Measurements from ENCODE around the gene PPP6R2. TPM values are rescaled to one million over a fixed set of nuclear protein-coding genes. Genes with fewer than 3 reads are reported as not detected.

PPP6R2 gene
- total RNA-seq, 2 experiments from 2014 or later, result 62.3 to 64.5 TPM

- TSS peak; percentile 64 for BruUV-seq (replicated peaks)
- no peaks in the 10 kb centered on the region for H3K79me2 ChIP-seq (ENCODE audit: insufficient read depth, low read depth, low read length)
- ChIA-PET CTCF (ENCODE audit: unreplicated experiment) (no interaction called here), POLR2A (interaction anchor here (0.5 to 0.7 kb wide), 2 partner anchors 8 to 70 kb away, joined by 3 read pairs; no protein-coding TSS in a partner anchor)
- H3K4me3 ChIP-seq (ENCODE audit: low read depth, low read length, poor library complexity, severe bottlenecking), result no peak overlapping the region
- no peaks in the 10 kb centered on the region for H3K9me3 ChIP-seq (ENCODE audit: low read length)
- TF ChIP-seq, protein P1, sequence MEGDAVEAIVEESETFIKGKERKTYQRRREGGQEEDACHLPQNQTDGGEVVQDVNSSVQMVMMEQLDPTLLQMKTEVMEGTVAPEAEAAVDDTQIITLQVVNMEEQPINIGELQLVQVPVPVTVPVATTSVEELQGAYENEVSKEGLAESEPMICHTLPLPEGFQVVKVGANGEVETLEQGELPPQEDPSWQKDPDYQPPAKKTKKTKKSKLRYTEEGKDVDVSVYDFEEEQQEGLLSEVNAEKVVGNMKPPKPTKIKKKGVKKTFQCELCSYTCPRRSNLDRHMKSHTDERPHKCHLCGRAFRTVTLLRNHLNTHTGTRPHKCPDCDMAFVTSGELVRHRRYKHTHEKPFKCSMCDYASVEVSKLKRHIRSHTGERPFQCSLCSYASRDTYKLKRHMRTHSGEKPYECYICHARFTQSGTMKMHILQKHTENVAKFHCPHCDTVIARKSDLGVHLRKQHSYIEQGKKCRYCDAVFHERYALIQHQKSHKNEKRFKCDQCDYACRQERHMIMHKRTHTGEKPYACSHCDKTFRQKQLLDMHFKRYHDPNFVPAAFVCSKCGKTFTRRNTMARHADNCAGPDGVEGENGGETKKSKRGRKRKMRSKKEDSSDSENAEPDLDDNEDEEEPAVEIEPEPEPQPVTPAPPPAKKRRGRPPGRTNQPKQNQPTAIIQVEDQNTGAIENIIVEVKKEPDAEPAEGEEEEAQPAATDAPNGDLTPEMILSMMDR (conservative IDR thresholded peaks at IDR 0.05; ENCODE audit: low read length), result no peak
- TF ChIP-seq EZH2phosphoT487 (IDR thresholded peaks at IDR 0.05; ENCODE audit: borderline replicate concordance, low read depth, low read length), result no peak
- H3K4me2 ChIP-seq (ENCODE audit: low read length), result peak overlapping the region; percentile 60
- no peaks in the 10 kb centered on the region for H3K9me2 ChIP-seq (ENCODE audit: insufficient read depth, low read length)
- H2AFZ ChIP-seq (ENCODE audit: low read length), result no peak overlapping the region
- no peak for DNase-seq (ENCODE audit: low spot score)
- intact Hi-C loops (cut with micrococcal nuclease; ENCODE audit: unreplicated experiment), result no loop called here
- H3K27ac ChIP-seq (ENCODE audit: low read depth, low read length, poor library complexity, severe bottlenecking), result peak overlapping the region; percentile 72
- H4K20me1 ChIP-seq (ENCODE audit: insufficient read depth, low read length), result no peaks in the 10 kb centered on the region
- H3K36me3 ChIP-seq (ENCODE audit: insufficient read depth, low read length), result peaks cover 88% of the 10 kb centered on the region
- peaks cover 33% of the 10 kb centered on the region for H3K4me1 ChIP-seq (ENCODE audit: insufficient read depth, low read length, poor library complexity, severe bottlenecking)
These were observed 101.5 kb downstream of the PPP6R2 start for GRCh38 chr22:50444663-50445062.

- peak overlapping the region; percentile 60 for H3K4me2 ChIP-seq (ENCODE audit: low read length)
- H3K9me3 ChIP-seq (ENCODE audit: low read length), result no peaks in the 10 kb centered on the region
- intact Hi-C loops (cut with micrococcal nuclease; ENCODE audit: unreplicated experiment), result no loop called here
- H4K20me1 ChIP-seq (ENCODE audit: insufficient read depth, low read length), result no peaks in the 10 kb centered on the region
- H3K27ac ChIP-seq (ENCODE audit: low read depth, low read length, poor library complexity, severe bottlenecking), result peak overlapping the region; percentile 72
- no peak for TF ChIP-seq EZH2phosphoT487 (IDR thresholded peaks at IDR 0.05; ENCODE audit: borderline replicate concordance, low read depth, low read length)
- TF ChIP-seq, protein P1 (conservative IDR thresholded peaks at IDR 0.05; ENCODE audit: low read length), result no peak
- ChIA-PET CTCF (ENCODE audit: unreplicated experiment) (no interaction called here), POLR2A (no interaction called here)
- H2AFZ ChIP-seq (ENCODE audit: low read length), result no peak overlapping the region
- H3K4me1 ChIP-seq (ENCODE audit: insufficient read depth, low read length, poor library complexity, severe bottlenecking), result peaks cover 39% of the 10 kb centered on the region
- no peaks in the 10 kb centered on the region for H3K9me2 ChIP-seq (ENCODE audit: insufficient read depth, low read length)
- peak; percentile 70 for DNase-seq (ENCODE audit: low spot score)
- no peaks in the 10 kb centered on the region for H3K79me2 ChIP-seq (ENCODE audit: insufficient read depth, low read depth, low read length)
- peaks cover 88% of the 10 kb centered on the region for H3K36me3 ChIP-seq (ENCODE audit: insufficient read depth, low read length)
- no peak overlapping the region for H3K4me3 ChIP-seq (ENCODE audit: low read depth, low read length, poor library complexity, severe bottlenecking)
- BruUV-seq (replicated peaks), result no TSS peak
These were observed 102.1 kb downstream of the PPP6R2 start for GRCh38 chr22:50445071-50445879.
